AG04450 (cell line): Measurements from ENCODE around the gene AHRR. TPM values are rescaled to one million over a fixed set of nuclear protein-coding genes. Genes with fewer than 3 reads are reported as not detected.

Source experiments
- CTCF ChIA-PET: fragments of 300-600, 350-600 bp; formaldehyde crosslinking; extraction: SDS; loops from one replicate; lab custom pipeline; 2022; ENCODE audit warnings: antibody characterized with exemption, inconsistent platforms; lab: Charles Lee
- POLR2A ChIA-PET: fragments of 350-600 bp; formaldehyde crosslinking; extraction: SDS; loops from one replicate; lab custom pipeline; 2021; ENCODE audit warnings: antibody characterized with exemption, inconsistent platforms; lab: Yijun Ruan, JAX
- DNase-seq: peaks from one replicate; pipeline ENCODE4 v3.0.0-alpha.2; 2011; ENCODE audit warnings: low read depth, low spot score
- H3K27ac ChIP-seq: one replicate; pipeline ENCODE4 v1.5.1; 2012; ENCODE audit warnings: low read depth, low read length, control low read depth
- H3K27me3 ChIP-seq: one replicate; pipeline ENCODE4 v1.6.0; 2012; ENCODE audit warnings: low read length; ENCODE audit not compliant: control insufficient read depth, insufficient read depth
- H3K4me3 ChIP-seq: 2 replicates; pipeline ENCODE4 v1.5.1; 2011; ENCODE audit warnings: mild to moderate bottlenecking, low read depth, low read length, control low read depth
- H3K9me3 ChIP-seq: 2 replicates; pipeline ENCODE4 v1.5.1; 2012; ENCODE audit warnings: low read length; ENCODE audit not compliant: control insufficient read depth, insufficient read depth
- polyA plus RNA-seq: library from polyadenylated mRNA; depleted of rRNA; stranded (reverse); fragments of >200 nt; gene quantifications from 2 replicates; pipeline ENCODE4 v1.2.3, GENCODE V29; 2011
- TF ChIP-seq, protein P1 (sequence below): IDR thresholded peaks from 2 replicates; pipeline ENCODE4 v1.5.1; 2011; ENCODE audit warnings: low read depth, low read length, control low read depth, inconsistent platforms

The AHRR gene
- polyA plus RNA-seq, 1 experiment = 22.3 TPM

DNA sequence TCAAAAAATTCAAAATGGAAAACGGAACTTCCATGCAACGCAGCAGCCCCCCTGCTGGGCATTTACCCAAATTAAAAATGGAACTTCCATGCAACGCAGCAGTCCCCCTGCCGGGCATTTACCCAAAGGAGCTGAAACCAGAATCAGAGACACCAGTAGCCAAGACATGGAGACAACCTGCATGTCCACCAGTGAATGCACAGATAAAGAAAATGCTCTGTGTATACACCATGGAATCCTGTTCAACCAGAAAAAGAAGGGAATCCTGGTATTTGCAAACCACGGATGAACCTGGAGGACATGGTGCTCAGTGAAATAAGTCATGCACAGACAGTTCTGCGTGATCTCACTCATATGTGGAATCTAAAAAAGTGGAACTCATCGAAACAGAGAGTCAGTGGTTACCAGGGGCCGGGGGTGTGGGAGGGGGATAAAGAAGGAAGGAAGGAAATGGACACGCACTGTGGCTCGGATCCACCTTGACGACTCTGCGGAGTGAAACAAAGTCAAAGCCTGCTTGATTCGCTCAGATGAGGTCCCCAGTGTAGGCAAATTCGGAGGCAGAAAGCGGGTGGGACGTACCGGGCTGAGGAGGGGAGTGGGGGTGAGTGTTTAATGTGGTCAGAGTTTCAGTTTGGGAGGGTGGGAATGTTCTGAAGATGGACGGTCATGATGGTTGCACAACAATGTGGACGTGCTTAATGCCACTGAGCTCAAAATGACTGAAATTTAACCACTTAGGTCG is 81.3 kb downstream of the AHRR start:
- no peak overlapping the region for H3K27ac ChIP-seq
- H3K9me3 ChIP-seq = no peaks in the 10 kb centered on the region; the same call in 1 of the 2 replicates
- no peaks in the 10 kb centered on the region for H3K27me3 ChIP-seq
- POLR2A ChIA-PET = no interaction called here
- H3K4me3 ChIP-seq = no peak overlapping the region
- TF ChIP-seq, protein P1, sequence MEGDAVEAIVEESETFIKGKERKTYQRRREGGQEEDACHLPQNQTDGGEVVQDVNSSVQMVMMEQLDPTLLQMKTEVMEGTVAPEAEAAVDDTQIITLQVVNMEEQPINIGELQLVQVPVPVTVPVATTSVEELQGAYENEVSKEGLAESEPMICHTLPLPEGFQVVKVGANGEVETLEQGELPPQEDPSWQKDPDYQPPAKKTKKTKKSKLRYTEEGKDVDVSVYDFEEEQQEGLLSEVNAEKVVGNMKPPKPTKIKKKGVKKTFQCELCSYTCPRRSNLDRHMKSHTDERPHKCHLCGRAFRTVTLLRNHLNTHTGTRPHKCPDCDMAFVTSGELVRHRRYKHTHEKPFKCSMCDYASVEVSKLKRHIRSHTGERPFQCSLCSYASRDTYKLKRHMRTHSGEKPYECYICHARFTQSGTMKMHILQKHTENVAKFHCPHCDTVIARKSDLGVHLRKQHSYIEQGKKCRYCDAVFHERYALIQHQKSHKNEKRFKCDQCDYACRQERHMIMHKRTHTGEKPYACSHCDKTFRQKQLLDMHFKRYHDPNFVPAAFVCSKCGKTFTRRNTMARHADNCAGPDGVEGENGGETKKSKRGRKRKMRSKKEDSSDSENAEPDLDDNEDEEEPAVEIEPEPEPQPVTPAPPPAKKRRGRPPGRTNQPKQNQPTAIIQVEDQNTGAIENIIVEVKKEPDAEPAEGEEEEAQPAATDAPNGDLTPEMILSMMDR = no peak
- DNase-seq = no peak
- CTCF ChIA-PET = no interaction called here

DNA sequence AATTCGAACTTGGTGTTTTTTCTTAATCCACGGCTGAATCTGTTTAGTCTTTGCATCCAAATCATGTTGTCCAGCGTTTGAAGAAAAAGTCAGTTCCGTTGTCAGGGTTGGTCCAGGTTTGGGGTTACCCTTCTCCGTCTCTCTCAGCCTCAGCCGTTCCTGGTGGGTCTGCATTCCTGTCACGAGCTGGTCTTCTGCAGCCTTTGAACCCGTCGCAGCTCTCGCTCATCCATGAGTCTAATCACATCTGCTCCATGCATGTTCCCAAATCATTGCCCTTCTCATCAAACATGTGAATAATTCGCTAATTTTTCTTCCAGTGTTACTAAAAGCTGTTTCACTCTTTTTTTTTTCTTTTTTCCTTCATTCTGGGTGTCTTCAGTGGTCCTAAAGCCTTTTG is 82.5 kb downstream of the AHRR start:
- CTCF ChIA-PET = no interaction called here
- Histone ChIP-seq H3K9me3 (no peaks in the 10 kb centered on the region), H3K4me3 (no peak overlapping the region), H3K27ac (no peak overlapping the region), H3K27me3 (no peaks in the 10 kb centered on the region)
- DNase-seq = no peak
- TF ChIP-seq, protein P1 = no peak
- POLR2A ChIA-PET = interaction anchor here (0.7 kb wide), 1 partner anchor 69 kb away, joined by 5 read pairs; no protein-coding TSS in a partner anchor

DNA sequence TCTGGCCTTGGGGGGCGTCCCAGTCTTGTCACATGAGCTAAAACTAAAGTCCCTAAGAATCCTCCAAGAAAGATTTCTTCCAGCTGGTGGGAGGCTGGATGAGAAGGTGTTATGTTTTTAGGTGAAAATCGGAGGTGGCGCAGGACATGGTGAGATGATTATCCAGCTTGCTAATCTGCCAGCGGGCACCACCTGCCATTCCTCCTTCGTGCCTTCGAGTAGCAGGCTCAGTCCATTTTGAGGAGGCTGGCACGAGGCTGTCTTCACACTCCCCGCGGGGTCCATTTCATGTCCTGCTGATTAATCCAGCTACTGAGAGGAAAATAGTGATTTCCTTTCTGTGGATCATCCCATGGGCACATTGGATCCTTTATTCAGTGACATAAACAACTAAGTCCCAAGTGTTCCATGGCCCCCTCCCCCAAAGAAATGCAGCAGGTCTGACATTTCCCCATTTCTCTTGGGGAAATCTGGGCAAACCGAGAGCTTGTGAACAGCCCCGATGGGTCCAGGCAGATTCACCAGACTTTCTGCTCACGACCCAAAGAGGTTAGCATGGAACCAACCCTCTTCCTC is 83.2 kb downstream of the AHRR start:
- no peak for DNase-seq
- Histone ChIP-seq H3K27me3 (no peaks in the 10 kb centered on the region), H3K9me3 (no peaks in the 10 kb centered on the region), H3K27ac (no peak overlapping the region), H3K4me3 (no peak overlapping the region)
- CTCF ChIA-PET = interaction anchor here (0.8 kb wide), 1 partner anchor 10 kb away, joined by 4 read pairs; no protein-coding TSS in a partner anchor
- POLR2A ChIA-PET = no interaction called here
- TF ChIP-seq, protein P1 = no peak

DNA sequence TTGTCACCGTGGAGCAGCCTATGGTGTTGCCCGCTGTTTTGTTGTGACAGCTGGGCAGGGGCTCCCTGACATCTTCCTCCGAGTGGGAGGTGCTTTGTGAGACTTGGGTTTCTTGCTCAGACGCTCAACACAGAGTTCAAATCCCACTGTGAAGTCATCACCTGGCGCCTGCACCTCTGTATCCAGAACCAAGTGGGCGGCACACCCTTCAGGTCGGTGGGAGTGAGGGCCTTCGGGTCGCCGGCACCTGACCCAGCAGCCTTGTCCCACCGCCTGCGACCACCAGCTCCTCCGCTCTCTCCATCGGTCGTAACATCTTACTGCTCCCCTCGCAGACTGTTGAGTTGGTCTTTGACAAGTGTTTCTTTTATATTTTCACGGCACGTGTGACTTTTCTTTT is 83.9 kb downstream of the AHRR start:
- TF ChIP-seq, protein P1 = no peak
- Histone ChIP-seq H3K27me3 (no peaks in the 10 kb centered on the region), H3K27ac (no peak overlapping the region), H3K4me3 (no peak overlapping the region), H3K9me3 (no peaks in the 10 kb centered on the region)
- no peak for DNase-seq
- CTCF ChIA-PET = interaction anchor here (0.8 kb wide), 1 partner anchor 9 kb away, joined by 4 read pairs; no protein-coding TSS in a partner anchor
- POLR2A ChIA-PET = no interaction called here

DNA sequence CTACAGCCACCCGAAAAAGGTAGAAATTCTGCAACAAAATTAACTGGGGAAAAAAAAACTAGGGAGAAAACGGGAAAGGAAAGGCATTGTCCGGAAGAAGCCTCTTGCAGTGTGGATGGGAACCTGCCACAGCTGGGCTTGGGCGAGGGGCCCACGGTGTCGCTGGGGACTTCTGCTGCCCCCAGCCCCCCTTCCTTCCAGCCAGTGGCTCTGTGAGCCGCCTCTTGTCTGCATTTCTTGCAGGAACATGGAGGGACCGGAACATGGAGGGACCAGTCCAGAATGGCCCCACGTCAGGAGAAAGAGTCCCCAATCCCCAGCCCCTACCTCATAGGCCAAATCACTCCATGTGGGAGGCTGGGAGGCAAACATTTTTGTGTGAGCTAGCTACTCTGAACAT is 84.5 kb downstream of the AHRR start:
- no peak for DNase-seq
- H3K9me3 ChIP-seq = no peaks in the 10 kb centered on the region
- ChIA-PET POLR2A (no interaction called here), CTCF (no interaction called here)
- TF ChIP-seq, protein P1 = no peak
- no peak overlapping the region for H3K4me3 ChIP-seq
- no peak overlapping the region for H3K27ac ChIP-seq
- H3K27me3 ChIP-seq = no peaks in the 10 kb centered on the region
